Cardiac fibroblast (primary cell): ENCODE measurements around the gene CDC42BPG.
A peak's percentile ranks its signal among the peaks of the same experiment; 100 is the strongest.

ENCODE experiments used
- DNase-seq, 2 donors: peaks; one replicate each; pipeline versions ENCODE4 v3.0.0 to v3.0.0-alpha.2; 2010; ENCODE audit warnings: low read depth in 2 of 2
- H3K4me3 ChIP-seq, 2 donors: replicated peaks in 1 of 2; 1 replicate in 1 of 2; 2 replicates in 1 of 2; pipeline ENCODE4 v1.5.1; 2011; ENCODE audit warnings: low read depth in 2 of 2, low read length in 2 of 2, mild to moderate bottlenecking in 2 of 2, moderate library complexity in 1 of 2
- CTCF ChIP-seq: IDR thresholded peaks from one replicate; pipeline ENCODE4 v1.5.1; 2011; ENCODE audit warnings: low read depth, mild to moderate bottlenecking, low read length, inconsistent platforms

CDC42BPG gene

GRCh38 chr11:64864135-64864472 lies 19.7 kb upstream of the CDC42BPG start:
- no peak for DNase-seq
- TF ChIP-seq CTCF = no peak
- H3K4me3 ChIP-seq = no peak overlapping the region

- no peak for TF ChIP-seq CTCF
- DNase-seq = peak in 1 of 2 donors; percentile 51
- H3K4me3 ChIP-seq = no peak overlapping the region
Observed at GRCh38 chr11:64863391-64864060, 19.1 kb upstream of the CDC42BPG start.

GRCh38 chr11:64862987-64863390 lies 18.5 kb upstream of the CDC42BPG start:
- peak; percentile 38 to 46 for DNase-seq
- no peak for TF ChIP-seq CTCF
- H3K4me3 ChIP-seq = no peak overlapping the region

- TF ChIP-seq CTCF = no peak
- H3K4me3 ChIP-seq = no peak overlapping the region
- no peak for DNase-seq
Observed at GRCh38 chr11:64861227-64861975, 16.9 kb upstream of the CDC42BPG start.

GRCh38 chr11:64859542-64860414 lies 15.3 kb upstream of the CDC42BPG start:
- no peak overlapping the region for H3K4me3 ChIP-seq
- DNase-seq = no peak

More at GRCh38 chr11:64859542-64860414, 15.3 kb upstream of the CDC42BPG start:
- TF ChIP-seq CTCF = no peak
